Liver (tissue), 9 donors: ENCODE results near the gene PPP1R16B. TPM values are rescaled to one million over a fixed set of nuclear protein-coding genes. Genes with fewer than 3 reads are reported as not detected.

ENCODE experiments used
- DNase-seq: peaks from one replicate; pipeline ENCODE4 v3.0.0-alpha.2; 2017; ENCODE audit warnings: low spot score
- H3K27ac ChIP-seq, 2 donors: one replicate each; pipeline ENCODE4 v1.7.0; 2013; ENCODE audit warnings: inconsistent platforms in 2 of 2, low read length in 2 of 2, control low read depth in 1 of 2, low read depth in 1 of 2, mild to moderate bottlenecking in 1 of 2
- H3K27me3 ChIP-seq, 4 donors: one replicate each; pipeline versions ENCODE4 v1.6.1 to v1.7.0; 2013; ENCODE audit warnings: low read length in 3 of 4, inconsistent platforms in 1 of 4, mild to moderate bottlenecking in 1 of 4, moderate library complexity in 1 of 4; ENCODE audit not compliant: control insufficient read depth in 4 of 4, insufficient read depth in 4 of 4
- H3K36me3 ChIP-seq, 4 donors: one replicate each; pipeline versions ENCODE4 v1.6.1 to v1.7.0; 2013; ENCODE audit warnings: low read length in 3 of 4, mild to moderate bottlenecking in 3 of 4, low read depth in 1 of 4, moderate library complexity in 1 of 4; ENCODE audit not compliant: control insufficient read depth in 4 of 4, insufficient read depth in 3 of 4
- H3K4me1 ChIP-seq, 4 donors: one replicate each; pipeline versions ENCODE4 v1.6.1 to v1.7.0; 2013; ENCODE audit warnings: low read length in 3 of 4, mild to moderate bottlenecking in 3 of 4, moderate library complexity in 1 of 4; ENCODE audit not compliant: control insufficient read depth in 4 of 4, insufficient read depth in 4 of 4
- H3K4me3 ChIP-seq, 3 donors: one replicate each; pipeline versions ENCODE4 v1.6.1 to v1.7.0; 2013; ENCODE audit warnings: low read length in 3 of 3, control low read depth in 1 of 3, low read depth in 1 of 3, mild to moderate bottlenecking in 1 of 3
- H3K9ac ChIP-seq, 2 donors: one replicate each; pipeline ENCODE4 v1.7.0; 2013; ENCODE audit warnings: low read length in 2 of 2, mild to moderate bottlenecking in 2 of 2, moderate library complexity in 2 of 2, control low read depth in 1 of 2, low read depth in 1 of 2
- H3K9me3 ChIP-seq, 4 donors: one replicate each; pipeline versions ENCODE4 v1.6.1 to v1.7.0; 2013; ENCODE audit warnings: low read length in 3 of 4; ENCODE audit not compliant: control insufficient read depth in 4 of 4
- ATF3 ChIP-seq: IDR thresholded peaks from 2 replicates; pipeline ENCODE4 v1.6.1; 2016; ENCODE audit warnings: antibody characterized with exemption
- CTCF ChIP-seq: fragments of 150-350 bp; IDR thresholded peaks from 2 replicates; pipeline ENCODE4 v1.5.1; 2017; ENCODE audit warnings: improper control_type of control experiment, low read depth, low read length; ENCODE audit not compliant: missing input control
- FOXA1 ChIP-seq: IDR thresholded peaks from 2 replicates; pipeline ENCODE4 v1.6.1; 2016; ENCODE audit warnings: antibody characterized with exemption
- FOXA2 ChIP-seq: IDR thresholded peaks from 2 replicates; pipeline ENCODE4 v1.6.1; 2016; ENCODE audit warnings: antibody characterized with exemption
- GABPA ChIP-seq, 2 donors: IDR thresholded peaks in 1 of 2; conservative IDR thresholded peaks in 1 of 2; 2 replicates each; pipeline ENCODE4 v1.6.1; 2016; ENCODE audit warnings: antibody characterized with exemption in 2 of 2, mild to moderate bottlenecking in 1 of 2, moderate library complexity in 1 of 2
- HNF4G ChIP-seq: IDR thresholded peaks from 2 replicates; pipeline ENCODE4 v1.6.1; 2016; ENCODE audit warnings: antibody characterized with exemption
- MAX ChIP-seq: IDR thresholded peaks from 2 replicates; pipeline ENCODE4 v1.6.1; 2016; ENCODE audit warnings: antibody characterized with exemption
- NR2F2 ChIP-seq: IDR thresholded peaks from 2 replicates; pipeline ENCODE4 v1.6.1; 2016; ENCODE audit warnings: antibody characterized with exemption
- RAD21 ChIP-seq, 2 donors: IDR thresholded peaks; 2 replicates each; pipeline ENCODE4 v1.6.1; 2016; ENCODE audit warnings: antibody characterized with exemption in 2 of 2, mild to moderate bottlenecking in 2 of 2
- RXRA ChIP-seq, 2 donors: IDR thresholded peaks; 2 replicates each; pipeline ENCODE4 v1.6.1; 2017 to 2018; ENCODE audit warnings: antibody characterized with exemption in 2 of 2, mild to moderate bottlenecking in 1 of 2
- SP1 ChIP-seq: IDR thresholded peaks from 2 replicates; pipeline ENCODE4 v1.6.1; 2018; ENCODE audit warnings: antibody characterized with exemption, mild to moderate bottlenecking
- TAF1 ChIP-seq: conservative IDR thresholded peaks from 2 replicates; pipeline ENCODE4 v1.6.1; 2016; ENCODE audit warnings: antibody characterized with exemption, mild to moderate bottlenecking
- ZBTB33 ChIP-seq: IDR thresholded peaks from 2 replicates; pipeline ENCODE4 v1.6.1; 2016; ENCODE audit warnings: antibody characterized with exemption
- WGBS: extraction: QIAGEN DNeasy Blood & Tissue Kit; methylation state at CpG from one replicate; pipeline ENCODE4 v1.1.7; 2013; 5-methylcytosine and 5-hydroxymethylcytosine counted together
- polyA plus RNA-seq, 2 donors: library from polyadenylated mRNA; stranded (reverse) in 1 of 2; unstranded in 1 of 2; fragments of 200-250 nt in 1 of 2; fragments of >200 nt in 1 of 2; fragmentation: Nextera tagmentation in 1 of 2; extraction: Ambion mirVana in 1 of 2; gene quantifications; one replicate each; pipeline versions ENCODE4 v1.2.1 to v1.2.3, GENCODE V29; 2013 to 2015
- total RNA-seq, 2 donors: library from RNA; depleted of rRNA; stranded (reverse); fragments of >200 nt; gene quantifications; one replicate each; pipeline ENCODE4 v1.2.3, GENCODE V29; 2014
- donor health status: healthy.
- donor health status: healthy.
- donor health status: healthy.
- donor health status: healthy.
- donor health status: healthy.

The PPP1R16B gene
- total and polyA plus RNA-seq, 4 donors = 0.84 to 5.7 (median 1.2) TPM

- H3K36me3 ChIP-seq = no peaks in the 10 kb centered on the region
- H3K4me1 ChIP-seq = no peaks in the 10 kb centered on the region
- DNase-seq = no peak
- no peak overlapping the region for H3K9ac ChIP-seq
- H3K9me3 ChIP-seq = no peaks in the 10 kb centered on the region
- no peaks in the 10 kb centered on the region for H3K27me3 ChIP-seq
- H3K27ac ChIP-seq = no peak overlapping the region
- no peak overlapping the region for H3K4me3 ChIP-seq
- 84% methylated on average over 4 of the region's 4 CpGs for WGBS
- TF ChIP-seq RAD21 (IDR thresholded peaks at IDR 0.05) (no peak), MAX (no peak), ATF3 (no peak), RXRA (IDR thresholded peaks at IDR 0.05) (no peak), HNF4G (no peak)
These were observed 34.1 kb downstream of the PPP1R16B start for GRCh38 chr20:38839563-38839962.

- H3K36me3 ChIP-seq = no peaks in the 10 kb centered on the region
- H3K9ac ChIP-seq = no peak overlapping the region
- TF ChIP-seq GABPA (IDR thresholded peaks at IDR 0.05 in 1 of 2, conservative IDR thresholded peaks at IDR 0.05 in 1 of 2) = no peak
- no peak for TF ChIP-seq RXRA (IDR thresholded peaks at IDR 0.05)
- no peak for TF ChIP-seq FOXA1
- TF ChIP-seq HNF4G = no peak
- no peak for TF ChIP-seq ATF3
- 69% methylated on average over 14 of the region's 14 CpGs for WGBS
- H3K27me3 ChIP-seq = no peaks in the 10 kb centered on the region
- no peak overlapping the region for H3K4me3 ChIP-seq
- H3K27ac ChIP-seq = no peak overlapping the region
- no peak for DNase-seq
- H3K9me3 ChIP-seq = no peaks in the 10 kb centered on the region
- no peaks in the 10 kb centered on the region for H3K4me1 ChIP-seq
These were observed 34.8 kb downstream of the PPP1R16B start for GRCh38 chr20:38840053-38840893.

GRCh38 chr20:38840894-38841470 is 35.5 kb downstream of the PPP1R16B start:
- TF ChIP-seq SP1 (no peak), CTCF (no peak), ZBTB33 (no peak), FOXA2 (no peak), NR2F2 (no peak), GABPA (IDR thresholded peaks at IDR 0.05 in 1 of 2, conservative IDR thresholded peaks at IDR 0.05 in 1 of 2) (no peak), RAD21 (IDR thresholded peaks at IDR 0.05) (no peak), TAF1 (no peak)
- Histone ChIP-seq H3K36me3 (no peaks in the 10 kb centered on the region), H3K4me3 (no peak overlapping the region), H3K9me3 (no peaks in the 10 kb centered on the region), H3K9ac (no peak overlapping the region), H3K27me3 (no peaks in the 10 kb centered on the region), H3K27ac (no peak overlapping the region), H3K4me1 (no peaks in the 10 kb centered on the region)
- no peak for DNase-seq
- 79% methylated on average over 8 of the region's 8 CpGs for WGBS
